Heart left ventricle (tissue), 16 donors: Measurements from ENCODE around the gene RPTOR. TPM values are rescaled to one million over a fixed set of nuclear protein-coding genes. Genes with fewer than 3 reads are reported as not detected.
A peak's percentile ranks its signal among the peaks of the same experiment; 100 is the strongest.

Experiments
- ATAC-seq, 4 donors: fragments of 200-7000 bp; cut with Tn5 transposase; one replicate each; pipeline ENCODE4 v1.9.1; 2020 to 2022; ENCODE audit warnings: moderate library complexity in 4 of 4, mild to moderate bottlenecking in 3 of 4, moderate number of reproducible peaks in 1 of 4
- DNase-seq, 5 donors: peaks; one replicate each; pipeline ENCODE4 v3.0.0-alpha.2; 2020
- H3K27ac ChIP-seq, 12 donors: fragments of 200-600 bp; sonication (generic) in 4 of 12; one replicate each; pipeline versions ENCODE4 v1.5.0 to v1.8.0; 2016 to 2022; ENCODE audit warnings: mild to moderate bottlenecking in 2 of 12
- H3K27me3 ChIP-seq, 9 donors: fragments of 200-600 bp; sonication (generic) in 2 of 9; one replicate each; pipeline versions ENCODE4 v1.5.1 to v1.8.0; 2016 to 2022; ENCODE audit warnings: mild to moderate bottlenecking in 3 of 9
- H3K36me3 ChIP-seq, 9 donors: fragments of 200-600 bp; sonication (generic) in 2 of 9; one replicate each; pipeline versions ENCODE4 v1.5.0 to v1.8.0; 2018 to 2022; ENCODE audit warnings: mild to moderate bottlenecking in 2 of 9
- H3K4me1 ChIP-seq, 12 donors: fragments of 200-600 bp; sonication (generic) in 4 of 12; one replicate each; pipeline versions ENCODE4 v1.5.0 to v1.8.0; 2016 to 2022; ENCODE audit warnings: mild to moderate bottlenecking in 3 of 12
- H3K4me3 ChIP-seq, 12 donors: fragments of 200-600 bp; sonication (generic) in 4 of 12; one replicate each; pipeline versions ENCODE4 v1.5.0 to v1.8.0; 2017 to 2022; ENCODE audit warnings: mild to moderate bottlenecking in 9 of 12, moderate library complexity in 4 of 12
- H3K9me3 ChIP-seq, 12 donors: fragments of 200-600 bp; sonication (generic) in 4 of 12; one replicate each; pipeline versions ENCODE4 v1.5.0 to v1.8.0; 2016 to 2022; ENCODE audit warnings: mild to moderate bottlenecking in 1 of 12
- POLR2A ChIP-seq, 2 donors: fragments of 450-650 bp; IDR thresholded peaks; one replicate each; pipeline ENCODE4 v1.6.1; 2017; ENCODE audit warnings: antibody characterized with exemption in 2 of 2, mild to moderate bottlenecking in 2 of 2, moderate library complexity in 2 of 2
- WGBS, 4 donors: extraction: QIAGEN DNeasy Blood & Tissue Kit in 2 of 4; methylation state at CpG; one replicate each; pipeline versions ENCODE4 v1.1.5 to v1.1.7; 2013 to 2018; 5-methylcytosine and 5-hydroxymethylcytosine counted together
- intact Hi-C, 10 donors: fragments of 100-400 bp; cut with DNase I; formaldehyde crosslinking; loops; one replicate each; pipeline versions ENCODE4 v1.11.1 to v1.14.2; 2022
- polyA plus RNA-seq, 2 donors: library from polyadenylated mRNA; stranded (reverse); fragments of 200-250 nt; gene quantifications; one replicate each; pipeline ENCODE4 v1.2.3, GENCODE V29; 2013
- total RNA-seq, 9 donors: library from RNA; depleted of rRNA in 2 of 9; stranded (reverse); fragments of >200 nt in 2 of 9; fragmentation: NEBNext Ultra II Directional in 3 of 9; extraction: Animal tissue kit (Norgen Biotek cat#: 25700) in 3 of 9; gene quantifications; one replicate each; pipeline versions ENCODE4 v1.1.0 to v1.2.4, GENCODE V29; 2016 to 2023
- TF ChIP-seq, protein P1 (sequence below), 12 donors: fragments of 200-600 bp; sonication (generic) in 4 of 12; IDR thresholded peaks; one replicate each; pipeline versions ENCODE4 v1.5.0 to v1.8.0; 2018 to 2022; ENCODE audit warnings: antibody characterized with exemption in 12 of 12, mild to moderate bottlenecking in 5 of 12
- donor health status: ischemic (EF 13 %, LVEDD 7.1; RV severe dilation, severe dysfunction).
- donor health status: healthy with polysubstance abuse.
- donor health status: DM: no; HTN: yes; CAD: no.
- donor health status: DM: no; HTN: no; CAD: no.
- donor health status: ischemic (EF 25% LVEDD 6.9; RV normal size, moderate dysfunction).
- donor health status: ischemic (EF 25% LVEDD 5.7; RV mildly dilated, moderate dysfunction).
- donor health status: healthy.
- donor health status: DM: yes; HTN: yes; CAD: no.
- donor health status: ischemic (EF 35%, LVEDD 5.7; RV mildly dilated, moderate dysfunction).
- donor health status: nonischemic (EF 11% LVEDD 7.7; RV severe dilation, severe dysfunction).
- donor health status: DM: yes; HTN: yes; CAD: no.
- donor health status: PGD.
- donor health status: ischemic (EF 29% LVEDD 5.4; RV normal size, mild dysfunction).
- donor health status: nonischemic (EF 23%, LVEDD 6.1; RV moderate dilation, normal function).

Gene RPTOR
- total and polyA plus RNA-seq, 11 donors, result 14.7 to 31.7 (median 26.0) TPM

DNA sequence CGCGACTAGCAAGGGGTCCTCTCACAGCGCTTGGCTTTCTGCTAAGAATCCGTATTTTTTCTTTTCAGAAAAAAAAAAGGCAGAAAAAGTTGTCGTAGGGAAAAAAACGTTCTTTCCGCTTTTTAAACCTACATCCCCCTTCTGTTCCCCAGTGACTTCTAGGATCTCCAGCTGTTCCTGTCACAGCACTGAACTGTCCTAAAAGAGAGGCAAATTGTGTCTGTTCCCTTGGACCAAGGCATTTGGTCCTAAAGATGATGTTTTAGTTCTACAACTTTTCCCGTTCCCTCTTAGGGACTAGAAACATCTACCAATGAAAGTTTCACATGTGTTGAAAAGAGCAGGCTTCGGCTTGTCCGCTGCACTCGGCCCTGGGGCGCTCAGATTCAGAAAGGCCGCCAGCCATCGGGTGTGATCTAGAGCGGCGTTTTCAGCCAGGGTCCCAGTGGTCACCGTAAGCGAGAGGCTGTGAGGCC lies 346.3 kb downstream of the RPTOR start:
- Histone ChIP-seq H3K9me3 (no peaks in the 10 kb centered on the region), H3K36me3 (peaks cover 0 to 40% (median 22%) of the 10 kb centered on the region in 9 donors), H3K27me3 (no peaks in the 10 kb centered on the region), H3K4me3 (peak overlapping the region in 2 of 12 donors; percentile 12 to 34), H3K4me1 (peaks cover 0 to 39% (median 15%) of the 10 kb centered on the region in 12 donors), H3K27ac (peak overlapping the region in 6 of 12 donors; percentile 0 to 82 (median 48))
- DNase-seq (no peak), ATAC-seq (peak in 1 of 4 donors; percentile 13)
- TF ChIP-seq POLR2A (IDR thresholded peaks at IDR 0.05), result no peak
- TF ChIP-seq, protein P1, sequence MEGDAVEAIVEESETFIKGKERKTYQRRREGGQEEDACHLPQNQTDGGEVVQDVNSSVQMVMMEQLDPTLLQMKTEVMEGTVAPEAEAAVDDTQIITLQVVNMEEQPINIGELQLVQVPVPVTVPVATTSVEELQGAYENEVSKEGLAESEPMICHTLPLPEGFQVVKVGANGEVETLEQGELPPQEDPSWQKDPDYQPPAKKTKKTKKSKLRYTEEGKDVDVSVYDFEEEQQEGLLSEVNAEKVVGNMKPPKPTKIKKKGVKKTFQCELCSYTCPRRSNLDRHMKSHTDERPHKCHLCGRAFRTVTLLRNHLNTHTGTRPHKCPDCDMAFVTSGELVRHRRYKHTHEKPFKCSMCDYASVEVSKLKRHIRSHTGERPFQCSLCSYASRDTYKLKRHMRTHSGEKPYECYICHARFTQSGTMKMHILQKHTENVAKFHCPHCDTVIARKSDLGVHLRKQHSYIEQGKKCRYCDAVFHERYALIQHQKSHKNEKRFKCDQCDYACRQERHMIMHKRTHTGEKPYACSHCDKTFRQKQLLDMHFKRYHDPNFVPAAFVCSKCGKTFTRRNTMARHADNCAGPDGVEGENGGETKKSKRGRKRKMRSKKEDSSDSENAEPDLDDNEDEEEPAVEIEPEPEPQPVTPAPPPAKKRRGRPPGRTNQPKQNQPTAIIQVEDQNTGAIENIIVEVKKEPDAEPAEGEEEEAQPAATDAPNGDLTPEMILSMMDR (IDR thresholded peaks at IDR 0.05), result no peak
- 66 to 81% (median 75%) methylated on average over 18 of the region's 18 CpGs for WGBS, 4 donors
- intact Hi-C loops, result no loop called here

DNA sequence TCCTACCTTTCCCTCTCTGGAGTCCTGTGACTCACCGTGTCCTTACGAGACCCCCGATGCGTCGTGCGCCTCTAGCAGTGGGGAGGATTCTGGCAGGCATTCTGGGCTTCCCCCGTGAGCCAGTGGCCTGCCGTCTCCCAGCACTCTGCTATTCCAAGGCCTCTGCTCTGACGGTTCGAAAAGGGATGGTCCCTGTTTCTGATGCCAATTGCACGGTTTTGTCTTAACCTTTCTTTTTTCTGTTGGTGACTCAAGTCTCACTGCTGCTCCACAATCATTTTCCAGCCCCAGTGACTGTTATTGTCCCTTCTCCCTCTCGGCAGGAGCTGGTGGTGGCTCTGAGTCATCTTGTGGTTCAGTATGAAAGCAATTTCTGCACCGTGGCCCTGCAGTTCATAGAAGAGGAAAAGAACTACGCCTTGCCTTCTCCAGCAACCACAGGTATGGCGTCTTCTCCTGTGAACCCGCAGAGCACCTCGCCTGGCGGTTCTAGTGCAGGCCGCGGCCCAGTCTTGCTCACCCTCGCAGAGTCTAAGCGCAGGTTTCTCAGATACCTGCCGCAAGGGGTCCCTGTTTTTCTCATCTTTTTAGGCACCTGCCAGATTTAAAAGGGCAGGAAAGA lies 346.9 kb downstream of the RPTOR start:
- intact Hi-C loops, result no loop called here
- DNase-seq (peak in 2 of 5 donors; percentile 24 to 53), ATAC-seq (peak in 3 of 4 donors; percentile 11 to 35 (median 23))
- WGBS, 4 donors, result 66 to 88% (median 78%) methylated on average over 23 of the region's 23 CpGs
- Histone ChIP-seq H3K4me1 (peaks cover 0 to 39% (median 15%) of the 10 kb centered on the region in 12 donors), H3K36me3 (peaks cover 0 to 38% (median 18%) of the 10 kb centered on the region in 9 donors), H3K9me3 (no peaks in the 10 kb centered on the region), H3K4me3 (peak overlapping the region in 2 of 12 donors; percentile 12 to 34), H3K27ac (peak overlapping the region in 8 of 12 donors; percentile 0 to 82 (median 38)), H3K27me3 (no peaks in the 10 kb centered on the region)
- TF ChIP-seq POLR2A (IDR thresholded peaks at IDR 0.05), result no peak
- TF ChIP-seq, protein P1 (IDR thresholded peaks at IDR 0.05), result no peak

DNA sequence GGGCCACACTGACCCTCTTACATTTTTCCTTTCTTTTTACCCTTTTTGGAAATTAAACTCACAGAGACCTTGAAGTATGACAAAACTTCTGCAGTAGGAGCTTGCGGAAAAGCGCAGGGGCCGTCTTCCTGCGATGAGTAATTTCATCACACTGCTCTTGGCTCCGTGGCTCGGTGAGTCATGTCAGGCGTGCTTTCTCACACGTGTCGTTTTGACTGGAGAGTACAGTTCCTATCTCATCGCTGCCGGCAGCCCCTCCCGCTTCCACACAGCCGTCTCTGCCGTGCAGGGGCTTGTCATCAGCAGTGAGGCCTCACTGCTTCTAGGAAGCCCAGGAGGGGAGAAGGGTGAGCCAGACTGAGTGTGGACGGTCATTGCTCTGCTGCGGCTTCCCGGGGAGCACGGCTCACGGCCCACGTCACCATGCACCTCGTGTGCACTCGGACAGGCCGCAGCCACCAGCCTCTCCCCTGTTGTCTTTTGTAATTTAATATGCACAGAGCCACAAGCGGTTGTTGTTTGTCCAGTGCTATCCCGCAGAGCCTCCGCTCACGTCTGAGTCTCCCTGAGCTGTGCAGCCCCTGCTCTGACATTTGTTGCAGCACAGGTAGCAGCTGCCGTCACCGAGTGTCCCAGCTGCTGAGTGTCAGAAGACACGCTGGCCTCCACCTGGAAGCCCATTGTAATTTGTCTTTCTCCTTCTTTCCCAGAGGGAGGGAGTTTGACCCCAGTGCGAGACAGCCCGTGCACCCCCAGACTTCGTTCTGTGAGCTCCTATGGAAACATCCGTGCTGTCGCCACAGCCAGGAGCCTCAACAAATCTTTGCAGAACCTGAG lies 347.6 kb downstream of the RPTOR start:
- TF ChIP-seq, protein P1 (IDR thresholded peaks at IDR 0.05), result no peak
- TF ChIP-seq POLR2A (IDR thresholded peaks at IDR 0.05), result no peak
- 49 to 66% (median 58%) methylated on average over 35 of the region's 35 CpGs for whole genome bisulfite sequencing, 4 donors
- ATAC-seq (peak; percentile 92 to 96 (median 96)), DNase-seq (peak; percentile 69 to 86 (median 83))
- Histone ChIP-seq H3K27ac (peak overlapping the region in 6 of 12 donors; percentile 0 to 82 (median 56)), H3K27me3 (no peaks in the 10 kb centered on the region), H3K9me3 (no peaks in the 10 kb centered on the region), H3K4me1 (peaks cover 0 to 39% (median 15%) of the 10 kb centered on the region in 12 donors), H3K36me3 (peaks cover 0 to 40% (median 18%) of the 10 kb centered on the region in 9 donors), H3K4me3 (peak overlapping the region in 1 of 12 donors; percentile 34)
- intact Hi-C loops, result no loop called here
